ENCODE data around the gene BTBD7. TPM values are rescaled to one million over a fixed set of nuclear protein-coding genes. Genes with fewer than 3 reads are reported as not detected.

The BTBD7 gene
- total RNA-seq, 1 donor from 2014 or later, result 65.5 TPM

GRCh38 chr14:93346926-93347721, 14.3 kb upstream of the BTBD7 start, which contains the start of gene COX8C:
COX8C (plus strand) TSS chr14:93347182; CDS start chr14:93347269, 87 bp downstream.
- Mint-ChIP-seq H3K27ac (no peak within 1 kb of the TSS), H3K9me3 (ENCODE audit: low read depth) (peaks cover 16% of the 10 kb centered on the region), H3K27me3 (no peaks in the 10 kb centered on the region), H3K4me1 (ENCODE audit: low read depth) (peaks cover 29% of the 10 kb centered on the region), H3K4me3 (ENCODE audit: low read depth) (no peak within 1 kb of the TSS), H3K36me3 (ENCODE audit: insufficient read depth) (peaks cover 3% of the 10 kb centered on the region)
- TF ChIP-seq CTCF (IDR thresholded peaks at IDR 0.05; ENCODE audit: unreplicated experiment), result no peak
- DNase-seq (ENCODE audit: low spot score, unreplicated experiment), result no peak

- DNase-seq (ENCODE audit: low spot score, unreplicated experiment), result no peak
- TF ChIP-seq CTCF (IDR thresholded peaks at IDR 0.05; ENCODE audit: unreplicated experiment), result no peak
- peaks cover 19% of the 10 kb centered on the region for H3K9me3 Mint-ChIP-seq (ENCODE audit: low read depth)
- peaks cover 6% of the 10 kb centered on the region for H3K36me3 Mint-ChIP-seq (ENCODE audit: insufficient read depth)
- H3K4me1 Mint-ChIP-seq (ENCODE audit: low read depth), result peaks cover 18% of the 10 kb centered on the region
- no peak overlapping the region for H3K4me3 Mint-ChIP-seq (ENCODE audit: low read depth)
- peak overlapping the region; percentile 83 for H3K27ac Mint-ChIP-seq
- H3K27me3 Mint-ChIP-seq, result no peaks in the 10 kb centered on the region
Measured at GRCh38 chr14:93343797-93344196, 11.0 kb upstream of the BTBD7 start.

GRCh38 chr14:93343266-93343665, 10.4 kb upstream of the BTBD7 start:
- no peak for DNase-seq (ENCODE audit: low spot score, unreplicated experiment)
- Mint-ChIP-seq H3K4me1 (ENCODE audit: low read depth) (peaks cover 15% of the 10 kb centered on the region), H3K4me3 (ENCODE audit: low read depth) (no peak overlapping the region), H3K9me3 (ENCODE audit: low read depth) (peaks cover 19% of the 10 kb centered on the region), H3K27me3 (no peaks in the 10 kb centered on the region), H3K36me3 (ENCODE audit: insufficient read depth) (peaks cover 6% of the 10 kb centered on the region), H3K27ac (peak overlapping the region; percentile 33)
- TF ChIP-seq CTCF (IDR thresholded peaks at IDR 0.05; ENCODE audit: unreplicated experiment), result no peak

- Mint-ChIP-seq H3K27ac (no peak overlapping the region), H3K9me3 (ENCODE audit: low read depth) (peaks cover 10% of the 10 kb centered on the region), H3K4me3 (ENCODE audit: low read depth) (no peak overlapping the region), H3K4me1 (ENCODE audit: low read depth) (peaks cover 9% of the 10 kb centered on the region), H3K36me3 (ENCODE audit: insufficient read depth) (peaks cover 5% of the 10 kb centered on the region), H3K27me3 (no peaks in the 10 kb centered on the region)
- no peak for TF ChIP-seq CTCF (IDR thresholded peaks at IDR 0.05; ENCODE audit: unreplicated experiment)
- no peak for DNase-seq (ENCODE audit: low spot score, unreplicated experiment)
Measured at GRCh38 chr14:93337884-93338283, 5.0 kb upstream of the BTBD7 start.

GRCh38 chr14:93337143-93337753, 4.4 kb upstream of the BTBD7 start:
- no peak overlapping the region for H3K27ac Mint-ChIP-seq
- no peak overlapping the region for H3K4me3 Mint-ChIP-seq (ENCODE audit: low read depth)
- peaks cover 3% of the 10 kb centered on the region for H3K9me3 Mint-ChIP-seq (ENCODE audit: low read depth)
- DNase-seq (ENCODE audit: low spot score, unreplicated experiment), result no peak
- no peaks in the 10 kb centered on the region for H3K27me3 Mint-ChIP-seq
- H3K36me3 Mint-ChIP-seq (ENCODE audit: insufficient read depth), result peaks cover 3% of the 10 kb centered on the region
- TF ChIP-seq CTCF (IDR thresholded peaks at IDR 0.05; ENCODE audit: unreplicated experiment), result no peak
- peaks cover 9% of the 10 kb centered on the region for H3K4me1 Mint-ChIP-seq (ENCODE audit: low read depth)
